GM18511 (cell line): ENCODE measurements around the gene NDUFAF4.

Experiments used
- ATAC-seq: cut with Tn5 transposase; IDR thresholded peaks from one replicate; pipeline ENCODE4 v1.9.1; 2021; ENCODE audit warnings: mild to moderate bottlenecking, moderate library complexity; ENCODE audit not compliant: unreplicated experiment

NDUFAF4 gene

GRCh38 chr6:96899451-96899998 lies 1.8 kb upstream of the NDUFAF4 start:
- ATAC-seq: no peak

- ATAC-seq: no peak
Measured at GRCh38 chr6:96899019-96899418, 1.3 kb upstream of the NDUFAF4 start.

- no peak for ATAC-seq
Measured at GRCh38 chr6:96898241-96898851, 655 bp upstream of the NDUFAF4 start.

- no peak for ATAC-seq
Measured at GRCh38 chr6:96889146-96889545, 8.5 kb downstream of the NDUFAF4 start.

GRCh38 chr6:96888745-96889144 lies 8.9 kb downstream of the NDUFAF4 start:
- no peak for ATAC-seq

- no peak for ATAC-seq
Measured at GRCh38 chr6:96886519-96886918, 11.2 kb downstream of the NDUFAF4 start.

- peak; percentile 96 for ATAC-seq
Measured at GRCh38 chr6:96885187-96885631, 12.5 kb downstream of the NDUFAF4 start.

- no peak for ATAC-seq
Measured at GRCh38 chr6:96878143-96878542, 19.5 kb downstream of the NDUFAF4 start.

- ATAC-seq: no peak
Measured at GRCh38 chr6:96876886-96877545, 20.7 kb downstream of the NDUFAF4 start.

- ATAC-seq: no peak
Measured at GRCh38 chr6:96872976-96873375, 24.7 kb downstream of the NDUFAF4 start.

- ATAC-seq: no peak
Measured at GRCh38 chr6:96865055-96865405, 32.7 kb downstream of the NDUFAF4 start.

- ATAC-seq: no peak
Measured at GRCh38 chr6:96864216-96865054, 33.3 kb downstream of the NDUFAF4 start.

GRCh38 chr6:96862560-96862959 lies 35.1 kb downstream of the NDUFAF4 start:
- peak; percentile 60 for ATAC-seq

GRCh38 chr6:96861588-96861987 lies 36.1 kb downstream of the NDUFAF4 start:
- ATAC-seq: no peak

- ATAC-seq: no peak
Measured at GRCh38 chr6:96856856-96857255, 40.8 kb downstream of the NDUFAF4 start.

GRCh38 chr6:96853083-96853482 lies 44.6 kb downstream of the NDUFAF4 start:
- no peak for ATAC-seq

- ATAC-seq: no peak
Measured at GRCh38 chr6:96852605-96853004, 45.1 kb downstream of the NDUFAF4 start.

GRCh38 chr6:96851858-96852257 lies 45.8 kb downstream of the NDUFAF4 start:
- ATAC-seq: no peak

GRCh38 chr6:96849615-96850014 lies 48.1 kb downstream of the NDUFAF4 start:
- no peak for ATAC-seq

- ATAC-seq: peak; percentile 81
Measured at GRCh38 chr6:96844530-96844929, 53.2 kb downstream of the NDUFAF4 start.

- no peak for ATAC-seq
Measured at GRCh38 chr6:96841345-96841744, 56.3 kb downstream of the NDUFAF4 start.
